ENCODE data around the gene EIF4G3.

The EIF4G3 gene

GRCh38 chr1:20837554-20838192 lies 339.0 kb downstream of the EIF4G3 start:
- TF ChIP-seq CTCF (conservative IDR thresholded peaks at IDR 0.05; ENCODE audit: low read depth) = no peak
- no peak overlapping the region for H3K27ac ChIP-seq
- ChIA-PET CTCF (interaction anchor here (0.6 kb wide), 2 partner anchors 106 to 357 kb away, joined by 3 to 4 read pairs; no protein-coding TSS in a partner anchor), POLR2A (ENCODE audit: low non-redundant PET) (no interaction called here)
- DNase-seq (ENCODE audit: low spot score) = no peak

- no peak for DNase-seq (ENCODE audit: low spot score)
- CTCF ChIA-PET = no interaction called here
- POLR2A ChIA-PET (ENCODE audit: low non-redundant PET) = no interaction called here
- no peak for TF ChIP-seq CTCF (conservative IDR thresholded peaks at IDR 0.05; ENCODE audit: low read depth)
- H3K27ac ChIP-seq = no peak overlapping the region
Observed at GRCh38 chr1:20836230-20836629, 340.5 kb downstream of the EIF4G3 start.

- ChIA-PET CTCF (no interaction called here), POLR2A (ENCODE audit: low non-redundant PET) (no interaction called here)
- no peak for DNase-seq (ENCODE audit: low spot score)
- H3K27ac ChIP-seq = no peak overlapping the region
- TF ChIP-seq CTCF (conservative IDR thresholded peaks at IDR 0.05; ENCODE audit: low read depth) = no peak
Observed at GRCh38 chr1:20834780-20835179, 341.9 kb downstream of the EIF4G3 start.

GRCh38 chr1:20834192-20834591 lies 342.5 kb downstream of the EIF4G3 start:
- TF ChIP-seq CTCF (conservative IDR thresholded peaks at IDR 0.05; ENCODE audit: low read depth) = no peak
- no peak for DNase-seq (ENCODE audit: low spot score)
- POLR2A ChIA-PET (ENCODE audit: low non-redundant PET) = no interaction called here
- CTCF ChIA-PET = no interaction called here
- H3K27ac ChIP-seq = no peak overlapping the region

- no peak for DNase-seq (ENCODE audit: low spot score)
Observed at GRCh38 chr1:20830378-20830777, 346.3 kb downstream of the EIF4G3 start.

GRCh38 chr1:20829946-20830345 lies 346.8 kb downstream of the EIF4G3 start:
- POLR2A ChIA-PET (ENCODE audit: low non-redundant PET) = no interaction called here
- CTCF ChIA-PET = no interaction called here
- DNase-seq (ENCODE audit: low spot score) = no peak
- TF ChIP-seq CTCF (conservative IDR thresholded peaks at IDR 0.05; ENCODE audit: low read depth) = no peak
- no peak overlapping the region for H3K27ac ChIP-seq

More at GRCh38 chr1:20830378-20830777, 346.3 kb downstream of the EIF4G3 start:
- POLR2A ChIA-PET (ENCODE audit: low non-redundant PET) = no interaction called here
- TF ChIP-seq CTCF (conservative IDR thresholded peaks at IDR 0.05; ENCODE audit: low read depth) = no peak
- H3K27ac ChIP-seq = no peak overlapping the region
- CTCF ChIA-PET = interaction anchor here (0.6 to 1.1 kb wide), 2 partner anchors 12 to 536 kb away, joined by 3 to 5 read pairs; no protein-coding TSS in a partner anchor
